CD4-positive, alpha-beta T cell treated with Interleukin-15 for 1 hour (primary cell): ENCODE measurements around the gene NRSN1.

Experiments used
- DNase-seq: peaks from one replicate; pipeline ENCODE4 v3.0.0-alpha.2; 2020

NRSN1 gene

DNA sequence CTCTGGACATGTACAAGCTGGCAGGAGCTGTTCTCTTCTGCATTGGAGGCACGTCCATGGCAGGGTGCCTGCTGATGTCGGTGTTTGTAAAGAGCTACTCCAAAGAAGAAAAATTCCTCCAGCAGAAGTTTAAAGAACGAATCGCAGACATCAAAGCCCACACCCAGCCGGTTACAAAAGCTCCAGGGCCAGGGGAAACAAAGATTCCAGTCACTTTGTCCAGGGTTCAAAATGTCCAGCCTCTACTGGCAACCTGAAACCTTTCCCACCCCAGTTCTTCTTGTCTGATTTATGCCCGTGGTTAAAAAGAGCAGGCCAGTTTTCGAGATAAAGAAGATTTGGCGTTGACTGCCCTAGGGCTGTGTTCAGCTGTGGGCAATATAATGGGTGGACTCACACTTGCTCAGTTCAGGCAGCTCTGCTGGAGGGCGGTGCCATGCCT lies 19.7 kb downstream of the NRSN1 start:
- DNase-seq = no peak

DNA sequence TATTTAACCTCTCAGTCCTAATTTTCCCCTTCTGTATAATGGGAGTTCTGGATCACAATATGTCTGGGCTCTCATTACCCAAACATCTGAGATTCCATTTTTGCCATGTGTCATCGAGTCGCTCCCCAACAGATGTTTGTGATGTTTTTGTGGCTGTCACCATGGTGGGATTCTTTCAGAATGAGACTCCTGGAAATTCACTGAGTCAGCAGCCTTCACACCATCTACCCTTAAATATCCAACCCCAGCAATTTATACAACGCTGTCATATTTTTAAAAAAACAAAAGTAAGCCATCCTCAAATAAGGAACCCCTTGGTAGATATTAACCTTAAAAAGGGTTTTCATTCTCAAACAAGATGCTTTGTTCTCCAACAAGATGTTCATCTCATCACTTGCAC lies 20.9 kb downstream of the NRSN1 start:
- DNase-seq = no peak

DNA sequence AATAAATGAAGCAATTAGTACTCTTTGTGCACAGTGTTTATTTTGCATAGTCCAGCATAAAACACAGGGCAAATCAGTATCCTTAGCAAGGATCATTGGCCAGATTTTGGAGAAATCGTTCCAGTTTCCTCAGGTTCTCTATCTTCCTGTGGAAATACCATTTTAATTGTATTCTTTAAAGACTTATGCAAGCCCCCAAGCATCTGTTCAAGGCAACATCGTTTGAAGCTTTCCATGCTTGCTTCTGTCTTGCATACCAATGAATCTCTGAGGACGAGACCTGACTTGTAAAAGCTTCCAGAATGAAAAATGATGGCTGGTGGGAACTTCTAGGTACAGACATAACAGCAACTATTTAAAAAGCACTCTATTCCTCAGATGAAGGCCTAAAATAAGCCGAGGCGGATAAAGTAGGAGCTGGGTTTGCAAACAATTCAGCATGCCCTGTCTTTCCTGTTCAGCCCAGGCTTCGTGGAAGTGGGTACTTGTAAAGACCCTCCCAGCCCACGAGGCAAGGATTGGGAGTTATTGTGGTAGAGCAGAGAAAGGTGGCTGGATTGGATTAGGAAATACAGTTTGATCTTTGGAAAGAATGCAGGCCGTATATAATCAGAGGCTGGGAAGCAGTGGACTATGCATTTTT lies 21.6 kb downstream of the NRSN1 start:
- no peak for DNase-seq

GRCh38 chr6:24148154-24148570 lies 22.1 kb downstream of the NRSN1 start:
- no peak for DNase-seq

- no peak for DNase-seq
These were observed 22.7 kb downstream of the NRSN1 start for GRCh38 chr6:24148684-24149083.

- no peak for DNase-seq
These were observed 23.3 kb downstream of the NRSN1 start for GRCh38 chr6:24149296-24149695.

- DNase-seq = no peak
These were observed 23.8 kb downstream of the NRSN1 start for GRCh38 chr6:24149836-24150235.

DNA sequence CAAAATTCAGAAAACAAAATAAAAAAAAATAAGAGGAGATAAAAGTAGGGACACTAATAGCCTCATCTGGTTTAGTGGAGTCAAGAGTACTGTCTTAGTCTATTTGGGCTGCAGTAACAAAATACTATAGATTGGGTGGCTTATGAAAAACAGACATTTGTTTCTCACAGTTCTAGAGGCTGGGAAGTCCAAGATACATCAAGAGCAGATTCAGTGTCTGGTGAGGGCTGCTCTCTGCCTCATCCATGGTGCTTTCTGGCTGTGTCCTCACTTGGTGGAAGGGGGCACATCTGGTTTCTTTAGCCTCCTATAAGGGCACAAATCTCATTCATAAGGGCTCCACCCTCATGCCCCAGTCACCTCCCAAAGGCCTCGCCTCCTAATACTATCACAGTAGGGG lies 26.0 kb downstream of the NRSN1 start:
- no peak for DNase-seq

DNA sequence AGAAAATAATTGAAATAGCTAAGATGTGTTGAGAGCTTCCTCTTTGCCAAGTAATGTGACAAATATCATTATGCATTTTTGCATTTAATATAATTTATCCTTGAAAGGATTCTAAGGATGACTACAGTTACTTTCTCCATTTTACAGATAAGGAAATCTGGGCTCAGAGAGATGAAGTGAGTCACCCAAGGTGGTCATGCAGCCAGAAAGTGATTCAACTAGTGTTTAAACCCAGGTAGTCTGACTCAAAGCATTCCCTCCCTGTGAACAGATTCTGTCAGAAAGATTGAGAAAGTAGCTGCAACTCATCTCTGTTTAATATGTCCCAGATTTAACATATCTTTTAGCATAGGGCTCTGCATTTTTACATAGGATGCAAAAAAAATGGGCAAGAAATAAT lies 28.1 kb downstream of the NRSN1 start:
- no peak for DNase-seq

DNA sequence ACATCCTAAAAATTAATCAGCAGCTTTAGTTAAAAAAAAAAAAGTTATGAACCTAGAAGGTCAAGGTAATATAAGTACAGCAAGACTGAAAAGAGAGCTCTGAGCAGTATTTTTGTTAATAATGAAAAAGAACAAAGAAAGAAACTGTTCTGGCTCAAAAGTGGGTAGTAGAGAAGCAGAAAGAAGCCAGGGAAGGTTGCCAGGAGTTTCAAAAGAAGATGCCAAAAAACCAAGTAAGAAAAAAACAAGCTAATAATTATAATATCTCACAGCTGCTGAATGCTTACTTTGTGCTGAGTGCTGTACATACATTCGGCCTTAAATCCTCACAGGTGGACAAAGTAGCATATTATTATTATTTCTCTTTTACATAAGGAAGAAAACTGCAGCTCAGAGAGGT lies 31.9 kb downstream of the NRSN1 start:
- no peak for DNase-seq

DNA sequence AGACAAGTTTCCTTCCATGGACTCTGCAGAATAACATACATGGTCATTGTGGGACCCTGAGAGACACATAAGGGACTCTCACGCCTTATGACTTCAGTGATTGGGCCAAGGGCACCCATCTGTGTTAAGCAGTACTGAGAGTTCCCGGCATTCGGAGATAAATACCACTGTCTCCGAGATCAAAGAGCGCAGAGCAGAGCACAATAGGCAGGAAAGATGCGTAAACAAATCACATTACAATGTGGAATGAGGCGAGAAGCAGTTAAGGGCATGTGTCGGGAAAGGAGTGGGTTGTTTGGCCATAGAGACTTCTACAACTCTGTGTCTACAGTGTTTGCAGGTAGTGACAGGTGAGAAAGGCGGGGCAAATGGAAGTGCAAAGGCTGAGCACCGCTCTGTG lies 57.6 kb downstream of the NRSN1 start:
- no peak for DNase-seq

DNA sequence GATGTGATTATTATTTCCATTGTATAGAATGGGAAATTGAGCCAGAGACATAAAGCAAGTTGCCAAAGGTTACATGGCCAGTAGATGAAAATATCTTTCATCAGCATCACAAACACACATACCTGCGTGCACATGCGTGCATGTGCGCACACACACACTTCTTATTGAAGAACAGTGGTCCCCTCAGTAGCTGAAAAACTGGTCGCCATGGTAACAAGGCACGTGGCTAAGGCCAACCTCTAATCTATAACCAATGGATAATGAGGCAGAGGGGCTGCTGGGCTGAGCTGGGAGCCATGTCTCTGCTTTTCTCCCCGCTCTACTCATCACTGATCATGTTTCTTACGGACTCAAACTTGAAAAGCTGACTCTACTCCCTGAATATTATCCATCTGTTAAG lies 60.3 kb downstream of the NRSN1 start:
- no peak for DNase-seq

DNA sequence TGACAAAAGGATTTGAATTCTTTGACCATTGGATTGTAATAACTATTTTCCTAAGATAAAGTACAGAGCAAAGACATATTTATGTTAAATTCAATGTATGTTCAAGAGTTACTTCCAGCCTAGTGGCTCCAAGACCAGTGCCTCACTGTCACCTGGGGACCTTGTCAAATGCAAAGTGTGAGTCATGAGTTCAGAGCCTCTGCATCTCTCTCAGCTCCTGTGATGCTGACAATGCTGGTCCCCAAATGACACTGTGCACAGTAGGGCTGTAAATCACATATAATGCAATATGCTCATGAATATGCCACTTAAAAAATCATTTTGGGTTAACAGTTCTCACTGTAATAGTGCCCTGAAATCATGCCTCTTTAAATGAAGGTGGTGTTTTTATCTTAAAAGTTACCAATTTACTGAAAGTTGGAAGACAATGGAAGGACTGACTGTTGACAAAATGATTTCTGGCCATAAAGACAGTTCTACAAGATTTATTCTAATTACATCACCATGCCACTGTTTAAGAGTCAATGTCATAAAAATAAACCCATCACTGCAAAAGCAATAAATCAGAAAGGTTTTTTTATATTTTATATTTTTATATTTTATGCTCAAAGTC lies 62.1 kb downstream of the NRSN1 start:
- DNase-seq = no peak

- no peak for DNase-seq
These were observed 62.6 kb downstream of the NRSN1 start for GRCh38 chr6:24188578-24189080.

DNA sequence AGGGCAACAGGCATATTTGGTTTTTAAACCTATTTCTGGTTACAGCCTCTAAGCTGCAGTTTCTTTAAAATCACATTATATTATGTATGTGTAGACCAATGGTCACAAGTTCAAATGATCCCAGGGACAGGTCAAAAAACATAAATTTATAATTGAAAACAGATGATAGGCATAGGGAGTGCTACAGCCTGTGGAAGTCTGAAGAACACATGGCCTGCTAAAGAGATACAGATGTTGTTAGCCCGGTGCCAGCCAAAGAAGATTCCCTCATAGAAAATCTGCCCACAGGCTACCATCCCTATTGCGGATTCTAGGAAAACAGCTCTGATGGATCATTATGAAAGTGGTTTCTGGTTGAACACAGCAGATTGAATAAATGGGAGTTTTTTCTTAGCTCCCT lies 65.3 kb downstream of the NRSN1 start:
- no peak for DNase-seq

- no peak for DNase-seq
These were observed 67.3 kb downstream of the NRSN1 start for GRCh38 chr6:24193364-24193763.

- no peak for DNase-seq
These were observed 69.1 kb downstream of the NRSN1 start for GRCh38 chr6:24194978-24195700.

GRCh38 chr6:24195836-24196597 lies 70.0 kb downstream of the NRSN1 start:
- DNase-seq = no peak
